GOT3 (cell line): Measurements from ENCODE around the gene KLF6.

ENCODE experiments used
- DNase-seq: peaks from one replicate; lab custom pipeline; 2025; ENCODE audit warnings: mixed read lengths; lab: John Stamatoyannopoulos, UW

KLF6 gene

GRCh38 chr10:3811291-3811870 is 26.4 kb upstream of the KLF6 start:
- no peak for DNase-seq

GRCh38 chr10:3808689-3809199 is 23.7 kb upstream of the KLF6 start:
- DNase-seq, result no peak

GRCh38 chr10:3807928-3808496 is 23.0 kb upstream of the KLF6 start:
- DNase-seq, result no peak

- no peak for DNase-seq
Observed at GRCh38 chr10:3807211-3807927, 22.4 kb upstream of the KLF6 start.

- no peak for DNase-seq
Observed at GRCh38 chr10:3806603-3807002, 21.6 kb upstream of the KLF6 start.

- DNase-seq, result peak; percentile 46
Observed at GRCh38 chr10:3805791-3806461, 20.9 kb upstream of the KLF6 start.

GRCh38 chr10:3805201-3805790 is 20.3 kb upstream of the KLF6 start:
- DNase-seq, result no peak

GRCh38 chr10:3803927-3804741 is 19.1 kb upstream of the KLF6 start:
- DNase-seq, result no peak

GRCh38 chr10:3803295-3803926 is 18.4 kb upstream of the KLF6 start:
- DNase-seq, result no peak

GRCh38 chr10:3802526-3803265 is 17.7 kb upstream of the KLF6 start:
- no peak for DNase-seq

GRCh38 chr10:3801558-3802192 is 16.7 kb upstream of the KLF6 start:
- DNase-seq, result no peak

- no peak for DNase-seq
Observed at GRCh38 chr10:3800586-3800985, 15.6 kb upstream of the KLF6 start.

GRCh38 chr10:3797750-3798149 is 12.7 kb upstream of the KLF6 start:
- no peak for DNase-seq

GRCh38 chr10:3793553-3793952 is 8.5 kb upstream of the KLF6 start:
- DNase-seq, result no peak

GRCh38 chr10:3792710-3793219 is 7.8 kb upstream of the KLF6 start:
- no peak for DNase-seq

- DNase-seq, result no peak
Observed at GRCh38 chr10:3791974-3792633, 7.1 kb upstream of the KLF6 start.

GRCh38 chr10:3790858-3791257 is 5.8 kb upstream of the KLF6 start:
- DNase-seq, result no peak

GRCh38 chr10:3790272-3790671 is 5.3 kb upstream of the KLF6 start:
- no peak for DNase-seq

- no peak for DNase-seq
Observed at GRCh38 chr10:3789621-3790020, 4.6 kb upstream of the KLF6 start.
